Medulla oblongata (tissue), 1 donor: ENCODE data around the gene PDHB.
A peak's percentile ranks its signal among the peaks of the same experiment; 100 is the strongest.

Source experiments
- DNase-seq: peaks from one replicate; pipeline ENCODE4 v3.0.0-alpha.2; 2015; ENCODE audit errors: extremely low spot score

The PDHB gene

GRCh38 chr3:58403513-58404109, 30.0 kb downstream of the PDHB start:
- no peak for DNase-seq

DNA sequence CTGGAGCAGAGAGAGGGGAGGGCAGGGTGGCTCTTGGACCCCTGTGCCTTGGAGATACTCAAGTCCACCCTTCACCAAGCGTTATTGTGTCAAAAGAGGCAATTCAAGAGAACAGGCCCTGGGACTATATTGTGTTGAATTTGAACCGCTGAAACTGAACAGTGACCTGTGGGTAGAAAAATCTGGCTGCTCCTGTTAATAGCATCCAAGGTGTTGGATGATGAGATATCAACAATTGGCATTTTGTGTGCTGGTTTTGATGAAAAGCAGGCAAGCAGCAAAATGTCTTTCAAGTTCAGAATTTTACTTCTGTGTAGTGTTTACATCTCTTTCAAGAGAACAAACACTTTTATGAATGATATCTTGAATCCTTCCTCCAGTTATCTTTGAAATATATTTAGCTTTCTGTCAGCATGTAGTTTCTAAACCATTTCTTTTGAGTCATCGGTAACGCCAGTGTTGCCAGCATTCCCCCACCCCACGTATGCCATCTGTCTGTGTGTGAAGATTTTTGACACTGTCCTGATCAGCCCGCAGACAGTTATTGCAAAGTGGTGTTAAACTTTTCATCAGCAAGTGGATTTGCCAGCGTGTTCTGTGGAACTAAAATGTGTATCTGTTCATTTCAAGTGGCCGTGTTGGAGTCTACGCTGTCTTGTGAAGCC, 34.8 kb downstream of the PDHB start:
- DNase-seq = no peak

GRCh38 chr3:58394339-58394738, 39.3 kb downstream of the PDHB start:
- DNase-seq = no peak

GRCh38 chr3:58392181-58392580, 41.5 kb downstream of the PDHB start:
- no peak for DNase-seq

GRCh38 chr3:58391156-58391865, 42.3 kb downstream of the PDHB start:
- DNase-seq = no peak

DNA sequence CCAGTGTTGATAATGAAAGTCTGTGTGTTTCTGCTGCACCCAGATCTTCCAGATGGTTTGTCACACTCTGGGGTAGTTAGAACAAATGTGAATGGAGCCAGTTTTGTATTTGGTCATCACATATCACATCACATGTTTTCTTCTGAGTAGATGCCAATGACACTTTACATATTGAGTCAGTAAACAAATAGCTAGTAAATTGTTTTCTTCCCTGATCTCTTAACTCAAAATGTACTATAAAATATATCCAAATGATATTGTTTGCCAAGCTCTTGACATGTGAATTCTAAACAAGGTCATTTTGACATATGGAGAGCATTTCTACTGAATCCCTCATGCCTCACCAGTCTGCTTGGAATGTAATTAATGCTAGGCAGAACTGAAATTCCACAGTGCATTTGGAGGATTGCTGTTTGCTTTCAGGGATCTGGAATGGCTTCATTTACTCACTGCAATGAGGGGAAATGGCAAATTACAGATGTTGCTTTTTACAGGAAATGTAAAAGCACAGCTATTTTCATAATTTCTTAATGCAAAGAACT, 45.0 kb downstream of the PDHB start:
- peak; percentile 94 for DNase-seq

- DNase-seq = no peak
Observed at GRCh38 chr3:58387650-58388546, 45.7 kb downstream of the PDHB start.

DNA sequence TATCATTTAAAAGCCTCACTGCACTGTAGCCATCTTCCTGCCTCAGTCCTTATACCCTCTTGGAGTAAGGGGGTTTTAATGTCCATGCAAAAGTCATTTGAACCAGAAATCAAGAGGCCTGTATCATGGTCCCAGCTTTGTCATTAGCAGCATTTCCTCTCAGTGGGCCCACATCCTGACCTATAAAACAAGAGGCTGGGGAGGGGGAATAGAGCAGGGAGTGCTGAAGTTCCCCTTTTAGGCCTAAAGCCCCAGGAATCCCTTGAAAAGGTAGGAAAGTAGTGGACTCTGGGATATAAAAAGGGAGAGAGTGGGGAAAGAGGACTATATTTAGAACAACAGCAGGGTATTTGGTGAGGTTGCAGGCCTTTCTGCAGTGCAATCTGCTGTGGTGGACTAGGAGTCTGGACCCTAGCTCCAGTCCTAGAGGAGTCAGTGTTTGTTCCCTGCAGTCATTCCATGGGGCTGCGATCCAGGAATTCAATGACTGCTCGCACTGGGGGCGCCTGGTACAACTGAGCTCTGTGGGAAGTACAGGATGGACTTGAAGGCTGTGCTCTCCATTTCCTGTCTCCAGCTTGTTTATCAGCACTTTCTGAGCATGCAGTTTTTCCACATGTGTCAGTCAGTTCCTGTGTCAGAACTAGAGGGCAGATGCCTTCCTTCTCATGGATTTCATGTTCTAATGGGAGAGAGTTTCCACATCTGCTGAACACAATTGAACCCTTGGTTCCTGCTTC, 46.8 kb downstream of the PDHB start:
- peak; percentile 91 for DNase-seq

GRCh38 chr3:58384381-58385090, 49.1 kb downstream of the PDHB start:
- DNase-seq = no peak

DNA sequence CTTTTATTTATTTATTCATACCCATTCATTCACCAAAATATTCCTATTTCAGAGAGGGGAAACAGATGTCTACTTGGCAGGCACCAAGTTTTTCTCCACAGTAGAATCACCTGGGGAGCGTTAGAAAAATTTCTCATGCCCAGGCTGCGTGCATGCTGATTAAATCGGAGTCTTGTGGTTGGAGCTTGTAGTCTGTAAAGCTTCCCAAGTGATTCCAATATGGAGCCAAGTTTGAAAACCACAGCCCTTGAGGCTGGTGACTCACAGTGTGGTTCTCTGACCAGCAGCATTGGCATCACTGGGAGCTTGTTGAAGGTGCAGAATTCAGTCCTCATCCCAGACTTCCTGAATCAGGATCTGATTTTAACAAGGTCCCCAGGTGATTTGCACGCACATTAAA, 49.7 kb downstream of the PDHB start:
- DNase-seq = peak; percentile 57

DNA sequence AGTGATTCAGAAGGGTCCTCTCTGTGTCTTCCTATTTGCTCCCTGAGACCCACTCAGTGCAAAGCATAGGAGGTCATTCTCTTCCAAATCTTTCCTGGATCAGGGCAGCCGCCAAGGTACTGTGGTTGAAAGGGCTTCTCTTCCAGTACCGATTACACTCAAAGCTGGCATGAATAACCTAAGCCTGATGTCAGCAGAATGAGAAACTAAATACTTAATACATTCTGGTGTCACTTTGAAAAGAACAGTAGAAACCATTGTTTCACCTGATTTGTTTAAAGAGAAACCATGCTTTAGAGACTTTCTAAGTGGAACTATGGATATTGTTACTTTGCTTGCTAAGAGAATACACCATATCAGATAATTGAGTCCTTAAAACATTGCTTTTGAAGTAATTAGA, 50.2 kb downstream of the PDHB start:
- no peak for DNase-seq

DNA sequence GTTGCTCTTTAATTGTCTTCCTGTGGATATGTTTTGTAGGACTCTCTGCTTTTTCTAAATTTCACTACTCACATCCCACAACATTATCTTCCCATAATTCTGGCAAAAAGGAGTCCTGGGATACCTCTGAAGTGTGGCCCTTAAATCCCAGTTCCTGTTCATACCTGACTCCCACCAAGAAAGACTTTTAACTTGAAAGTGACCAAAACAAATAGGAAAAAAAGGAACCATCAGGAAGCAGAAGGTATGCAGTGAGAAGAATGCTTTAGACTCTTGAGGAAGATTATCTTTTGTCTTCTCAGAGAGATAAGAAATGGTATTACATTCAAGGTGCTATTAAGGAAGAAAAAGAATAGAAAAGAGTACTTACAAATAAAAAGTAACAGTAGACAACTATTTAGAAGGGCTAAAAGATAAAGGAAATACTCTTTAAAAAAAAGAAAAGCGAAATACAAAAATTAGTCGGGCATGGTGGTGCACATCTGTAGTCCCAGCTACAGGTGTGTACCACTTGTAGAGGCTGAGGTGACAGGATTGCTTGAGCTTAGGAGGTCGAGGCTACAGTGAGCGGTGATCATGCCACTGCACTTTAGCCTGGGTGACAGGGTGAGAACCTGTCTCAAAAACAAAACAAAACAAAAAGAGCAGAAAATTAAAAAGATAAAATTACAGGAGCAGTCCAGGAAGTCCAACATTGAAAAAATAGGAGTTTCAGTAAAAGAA, 54.1 kb downstream of the PDHB start:
- DNase-seq = no peak

- no peak for DNase-seq
Observed at GRCh38 chr3:58377750-58378149, 55.9 kb downstream of the PDHB start.
